ENCODE data around the gene ERVH48-1. TPM values are rescaled to one million over a fixed set of nuclear protein-coding genes. Genes with fewer than 3 reads are reported as not detected.
"Not testable (repeated sequence)": the region's sequence is repeated elsewhere in the genome, so short reads cannot be mapped to it uniquely, and the experiment has no call there.

The ERVH48-1 gene
- total RNA-seq, 4 donors from 2014 or later: not detected

- DNase-seq (ENCODE audit: low spot score): no peak
- ATAC-seq (ENCODE audit: low FRiP score): no peak
- no peak for TF ChIP-seq CTCF (IDR thresholded peaks at IDR 0.05)
These were observed 46.8 kb downstream of the ERVH48-1 start for GRCh38 chr21:42878678-42878992.

- not testable (repeated sequence) for DNase-seq (ENCODE audit: low spot score); ATAC-seq (ENCODE audit: low FRiP score)
These were observed 49.6 kb downstream of the ERVH48-1 start for GRCh38 chr21:42875811-42876210.

GRCh38 chr21:42873096-42873495 lies 52.3 kb downstream of the ERVH48-1 start:
- no peak for ATAC-seq (ENCODE audit: low FRiP score)
- TF ChIP-seq CTCF (IDR thresholded peaks at IDR 0.05): no peak
- no peak for DNase-seq (ENCODE audit: low spot score)

GRCh38 chr21:42868196-42868595 lies 57.2 kb downstream of the ERVH48-1 start:
- ATAC-seq (ENCODE audit: low FRiP score): no peak
- TF ChIP-seq CTCF (IDR thresholded peaks at IDR 0.05): no peak
- DNase-seq (ENCODE audit: low spot score): no peak

Small RNAs within 50 kb of the gene (small RNA-seq; reads per million reads assigned to genes)
- not detected for gene MIR5692B

Other genes starting within 250 kb of the ERVH48-1 start
- gene WDR4, start 46.1 kb downstream of the ERVH48-1 start, total RNA-seq: 10 to 100 TPM in 2 of 4 donors, 1 to 10 TPM in 2; 8.5 to 28.3 (median 13.6) TPM
- 10 to 100 TPM; 45.4 to 79.0 (median 51.9) TPM for gene NDUFV3, start 32.3 kb downstream of the ERVH48-1 start, total RNA-seq
- 10 to 100 TPM in 3 of 4 donors, 1 to 10 TPM in 1; 9.2 to 27.7 (median 18.6) TPM for gene PKNOX1, start 48.9 kb upstream of the ERVH48-1 start, total RNA-seq
- gene CBS, start 150.2 kb upstream of the ERVH48-1 start, total RNA-seq: 10 to 100 TPM; 13.5 to 33.9 (median 23.4) TPM
- 10 to 100 TPM; 35.6 to 91.9 (median 76.6) TPM for gene U2AF1, start 181.9 kb upstream of the ERVH48-1 start, total RNA-seq
- not detected for gene CRYAA, start 243.4 kb upstream of the ERVH48-1 start, total RNA-seq